Breast epithelium (tissue), 4 donors: ENCODE data around the gene MLLT6. TPM values are rescaled to one million over a fixed set of nuclear protein-coding genes. Genes with fewer than 3 reads are reported as not detected.

ENCODE experiments used
- DNase-seq, 2 donors: peaks; one replicate each; pipeline ENCODE4 v3.0.0-alpha.2; 2019; ENCODE audit warnings: low spot score in 2 of 2
- H3K27ac ChIP-seq, 2 donors: fragments of 200-600 bp; sonication (generic) in 1 of 2; one replicate each; pipeline ENCODE4 v1.5.1; 2016 to 2019; ENCODE audit warnings: mild to moderate bottlenecking in 1 of 2
- H3K27me3 ChIP-seq, 2 donors: fragments of 200-600 bp; sonication (generic) in 1 of 2; one replicate each; pipeline versions ENCODE4 v1.5.1 to v1.6.0; 2017 to 2019; ENCODE audit warnings: control low read depth in 1 of 2, mild to moderate bottlenecking in 1 of 2
- H3K36me3 ChIP-seq: fragments of 200-600 bp; one replicate; pipeline ENCODE4 v1.5.1; 2019
- H3K4me1 ChIP-seq, 2 donors: fragments of 200-600 bp; sonication (generic); one replicate each; pipeline ENCODE4 v1.5.1; 2016 to 2019; ENCODE audit warnings: control low read depth in 1 of 2
- H3K4me3 ChIP-seq, 3 donors: fragments of 200-600 bp; sonication (generic); 1 replicate in 2 of 3; 2 replicates in 1 of 3; pipeline ENCODE4 v1.5.1; 2016 to 2019; ENCODE audit warnings: mild to moderate bottlenecking in 3 of 3, moderate library complexity in 2 of 3
- H3K9me3 ChIP-seq, 2 donors: fragments of 200-600 bp; sonication (generic) in 1 of 2; one replicate each; pipeline ENCODE4 v1.5.1; 2016 to 2019; ENCODE audit warnings: control low read depth in 1 of 2
- POLR2A ChIP-seq: fragments of 450-650 bp; IDR thresholded peaks from one replicate; pipeline ENCODE4 v1.6.1; 2016; ENCODE audit warnings: antibody characterized with exemption, mild to moderate bottlenecking, moderate library complexity
- POLR2AphosphoS5 ChIP-seq, 3 donors: sonication (generic); formaldehyde crosslinking; IDR thresholded peaks; one replicate each; pipeline ENCODE4 v1.6.1; 2017; ENCODE audit warnings: antibody characterized with exemption in 3 of 3
- intact Hi-C: fragments of 100-400 bp; cut with DNase I; formaldehyde crosslinking; loops from one replicate; pipeline ENCODE4 v1.15.1; 2023; ENCODE audit warnings: low total_unique reads
- total RNA-seq, 3 donors: library from RNA; depleted of rRNA; stranded (reverse); fragments of >200 nt; gene quantifications; one replicate each; pipeline ENCODE4 v1.1.0, GENCODE V29; 2016
- TF ChIP-seq, protein P1 (sequence below), 3 donors: fragments of 450-650 bp; IDR thresholded peaks; one replicate each; pipeline ENCODE4 v1.5.1; 2016 to 2017; ENCODE audit warnings: antibody characterized with exemption in 3 of 3, mild to moderate bottlenecking in 3 of 3, moderate library complexity in 3 of 3

MLLT6 gene
- total RNA-seq, 3 donors from 2014 or later, result 41.9 to 101 (median 90.5) TPM

DNA sequence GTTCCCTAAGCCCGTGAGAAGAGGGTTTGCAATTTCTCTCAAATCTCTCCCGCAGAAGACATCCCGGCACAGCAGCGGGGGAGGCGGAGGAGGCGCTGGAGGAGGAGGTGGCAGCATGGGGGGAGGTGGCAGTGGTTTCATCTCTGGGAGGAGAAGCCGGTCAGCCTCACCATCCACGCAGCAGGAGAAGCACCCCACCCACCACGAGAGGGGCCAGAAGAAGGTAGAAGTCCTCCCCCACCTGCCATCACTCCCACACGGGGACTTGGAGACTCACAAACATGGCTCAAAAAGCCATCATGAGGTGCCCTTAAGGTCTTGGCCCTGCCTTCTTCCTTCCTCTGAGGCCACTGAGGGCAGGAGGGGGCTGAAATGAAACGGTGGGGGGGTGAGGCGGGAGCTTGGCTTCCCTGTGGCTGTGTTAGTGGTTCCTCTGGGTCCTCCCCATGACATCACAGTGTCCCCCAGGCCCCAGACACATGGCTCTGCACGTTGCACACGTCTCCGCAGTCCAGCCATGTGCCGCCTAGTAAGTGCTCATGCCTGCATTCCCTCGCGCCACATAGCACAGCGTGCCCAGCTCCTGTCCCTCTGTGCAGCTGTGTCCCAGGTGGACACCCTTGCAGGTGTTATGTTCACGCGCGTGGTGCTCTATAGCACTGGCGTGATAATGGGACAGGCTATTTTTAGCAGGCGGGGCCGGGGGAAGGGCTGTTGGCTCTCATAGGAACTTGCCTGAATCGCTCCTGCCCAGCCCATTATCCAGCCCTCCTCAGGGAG, 6.9 kb downstream of the MLLT6 start:
- no peaks in the 10 kb centered on the region for H3K9me3 ChIP-seq
- no peak overlapping the region for H3K4me3 ChIP-seq
- no peaks in the 10 kb centered on the region for H3K27me3 ChIP-seq
- peaks cover 23% of the 10 kb centered on the region for H3K36me3 ChIP-seq
- intact Hi-C loops, result no loop called here
- no peak for TF ChIP-seq POLR2AphosphoS5 (IDR thresholded peaks at IDR 0.05)
- no peak for TF ChIP-seq POLR2A
- TF ChIP-seq, protein P1, sequence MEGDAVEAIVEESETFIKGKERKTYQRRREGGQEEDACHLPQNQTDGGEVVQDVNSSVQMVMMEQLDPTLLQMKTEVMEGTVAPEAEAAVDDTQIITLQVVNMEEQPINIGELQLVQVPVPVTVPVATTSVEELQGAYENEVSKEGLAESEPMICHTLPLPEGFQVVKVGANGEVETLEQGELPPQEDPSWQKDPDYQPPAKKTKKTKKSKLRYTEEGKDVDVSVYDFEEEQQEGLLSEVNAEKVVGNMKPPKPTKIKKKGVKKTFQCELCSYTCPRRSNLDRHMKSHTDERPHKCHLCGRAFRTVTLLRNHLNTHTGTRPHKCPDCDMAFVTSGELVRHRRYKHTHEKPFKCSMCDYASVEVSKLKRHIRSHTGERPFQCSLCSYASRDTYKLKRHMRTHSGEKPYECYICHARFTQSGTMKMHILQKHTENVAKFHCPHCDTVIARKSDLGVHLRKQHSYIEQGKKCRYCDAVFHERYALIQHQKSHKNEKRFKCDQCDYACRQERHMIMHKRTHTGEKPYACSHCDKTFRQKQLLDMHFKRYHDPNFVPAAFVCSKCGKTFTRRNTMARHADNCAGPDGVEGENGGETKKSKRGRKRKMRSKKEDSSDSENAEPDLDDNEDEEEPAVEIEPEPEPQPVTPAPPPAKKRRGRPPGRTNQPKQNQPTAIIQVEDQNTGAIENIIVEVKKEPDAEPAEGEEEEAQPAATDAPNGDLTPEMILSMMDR (IDR thresholded peaks at IDR 0.05), result no peak
- DNase-seq, result no peak
- H3K4me1 ChIP-seq, result no peaks in the 10 kb centered on the region
- H3K27ac ChIP-seq, result no peak overlapping the region

DNA sequence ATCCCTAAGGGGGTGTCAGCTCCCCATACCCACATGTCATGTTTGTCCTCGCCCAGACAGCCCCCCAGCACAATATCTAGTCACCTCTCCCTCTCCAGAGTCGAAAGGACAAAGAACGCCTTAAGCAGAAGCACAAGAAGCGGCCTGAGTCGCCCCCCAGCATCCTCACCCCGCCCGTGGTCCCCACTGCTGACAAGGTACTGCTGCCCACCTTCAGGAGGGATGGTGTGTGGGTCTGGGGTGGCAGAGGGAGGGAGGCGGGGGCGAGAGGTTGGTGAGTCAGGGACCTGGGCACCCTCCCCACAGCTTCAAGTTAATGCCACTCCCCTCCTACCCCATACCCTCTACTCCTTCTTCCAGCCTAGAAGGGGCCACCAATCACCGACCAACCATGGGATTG, 7.5 kb downstream of the MLLT6 start:
- peaks cover 23% of the 10 kb centered on the region for H3K36me3 ChIP-seq
- H3K4me1 ChIP-seq, result no peaks in the 10 kb centered on the region
- intact Hi-C loops, result no loop called here
- H3K9me3 ChIP-seq, result no peaks in the 10 kb centered on the region
- no peak for TF ChIP-seq POLR2A
- TF ChIP-seq, protein P1 (IDR thresholded peaks at IDR 0.05), result no peak
- no peak for TF ChIP-seq POLR2AphosphoS5 (IDR thresholded peaks at IDR 0.05)
- no peaks in the 10 kb centered on the region for H3K27me3 ChIP-seq
- no peak for DNase-seq
- H3K27ac ChIP-seq, result no peak overlapping the region
- H3K4me3 ChIP-seq, result no peak overlapping the region

DNA sequence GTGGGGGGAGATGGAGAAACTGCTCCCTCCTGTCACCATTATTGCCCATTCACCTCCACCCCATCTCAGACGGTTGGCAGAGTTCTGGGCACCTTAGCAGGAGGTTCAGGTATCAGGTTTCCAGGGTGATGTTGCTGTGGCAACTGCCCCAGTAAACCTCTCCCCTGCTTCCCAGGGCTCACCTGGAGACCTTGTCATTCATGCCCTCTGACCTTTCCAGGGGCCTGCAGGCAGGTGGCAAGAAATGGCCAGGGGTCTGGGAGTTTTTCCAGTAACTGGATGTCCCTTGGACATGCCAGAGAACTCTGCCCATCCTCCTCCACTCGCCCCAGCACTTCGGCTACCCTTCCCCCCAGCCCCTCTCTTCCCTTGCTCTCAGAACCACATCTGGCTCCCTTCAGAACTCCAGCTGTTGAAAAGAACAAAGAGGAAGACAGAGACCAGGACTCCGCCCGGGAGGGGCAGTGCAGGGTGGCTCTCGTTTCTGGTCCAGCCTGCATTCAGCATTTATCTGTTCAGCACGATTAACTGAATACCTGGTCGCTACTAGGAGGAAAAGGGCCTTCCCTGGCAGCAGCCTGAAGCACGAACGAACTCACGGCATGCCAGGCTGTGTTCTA, 8.5 kb downstream of the MLLT6 start:
- TF ChIP-seq POLR2A, result no peak
- TF ChIP-seq POLR2AphosphoS5 (IDR thresholded peaks at IDR 0.05), result no peak
- TF ChIP-seq, protein P1 (IDR thresholded peaks at IDR 0.05), result no peak
- intact Hi-C loops, result no loop called here
- Histone ChIP-seq H3K4me3 (no peak overlapping the region), H3K27ac (no peak overlapping the region), H3K27me3 (no peaks in the 10 kb centered on the region), H3K4me1 (no peaks in the 10 kb centered on the region), H3K9me3 (no peaks in the 10 kb centered on the region), H3K36me3 (peaks cover 23% of the 10 kb centered on the region)
- no peak for DNase-seq

DNA sequence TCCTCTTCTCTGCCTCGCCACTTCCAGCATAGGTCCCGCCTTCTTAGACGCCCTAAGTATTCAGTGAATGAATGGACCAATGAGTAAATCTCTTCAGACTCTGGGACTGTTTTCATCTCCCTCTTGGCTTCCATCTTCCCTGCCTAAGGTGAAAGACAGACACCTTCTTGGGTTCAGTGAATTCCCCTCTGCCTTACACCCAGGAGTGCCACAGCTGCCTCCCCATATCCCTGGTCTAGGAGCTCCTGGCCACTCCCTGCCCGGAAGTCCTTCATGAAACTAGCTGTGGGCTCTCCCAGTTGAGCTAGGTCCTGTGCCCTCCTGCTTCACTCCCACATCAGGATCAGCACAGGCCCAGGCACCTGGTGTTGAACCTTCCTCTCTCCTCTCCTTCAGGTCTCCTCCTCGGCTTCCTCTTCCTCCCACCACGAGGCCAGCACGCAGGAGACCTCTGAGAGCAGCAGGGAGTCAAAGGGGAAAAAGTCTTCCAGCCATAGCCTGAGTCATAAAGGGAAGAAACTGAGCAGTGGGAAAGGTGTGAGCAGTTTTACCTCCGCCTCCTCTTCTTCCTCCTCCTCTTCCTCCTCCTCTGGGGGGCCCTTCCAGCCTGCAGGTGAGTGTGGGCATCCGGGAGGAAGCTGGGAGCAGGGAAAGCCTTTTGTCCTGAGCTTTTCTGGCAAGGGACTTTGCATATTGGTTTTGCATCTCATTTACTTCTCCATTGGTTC, 10.3 kb downstream of the MLLT6 start:
- peaks cover 19% of the 10 kb centered on the region for H3K36me3 ChIP-seq
- no peak for TF ChIP-seq POLR2A
- TF ChIP-seq, protein P1 (IDR thresholded peaks at IDR 0.05), result no peak
- no peak for TF ChIP-seq POLR2AphosphoS5 (IDR thresholded peaks at IDR 0.05)
- H3K4me3 ChIP-seq, result no peak overlapping the region
- no peak overlapping the region for H3K27ac ChIP-seq
- intact Hi-C loops, result no loop called here
- DNase-seq, result no peak
- no peaks in the 10 kb centered on the region for H3K27me3 ChIP-seq
- no peaks in the 10 kb centered on the region for H3K9me3 ChIP-seq
- H3K4me1 ChIP-seq, result no peaks in the 10 kb centered on the region
